Right cardiac atrium (tissue), 5 donors: Measurements from ENCODE around the gene GPX3. TPM values are rescaled to one million over a fixed set of nuclear protein-coding genes. Genes with fewer than 3 reads are reported as not detected.

Source experiments
- ATAC-seq, 2 donors: fragments of 200-7000 bp; cut with Tn5 transposase; one replicate each; pipeline versions ENCODE4 v1.8.0 to v1.9.1; 2020; ENCODE audit warnings: moderate library complexity in 2 of 2, mild to moderate bottlenecking in 1 of 2
- DNase-seq, 3 donors: peaks; one replicate each; pipeline ENCODE4 v3.0.0-alpha.2; 2020
- H3K27ac ChIP-seq: one replicate; pipeline ENCODE4 v1.5.1; 2013; ENCODE audit warnings: mild to moderate bottlenecking, low read length, control low read depth, moderate library complexity
- H3K27me3 ChIP-seq: one replicate; pipeline ENCODE4 v1.6.1; 2013; ENCODE audit not compliant: control insufficient read depth, insufficient read depth
- H3K4me1 ChIP-seq: one replicate; pipeline ENCODE4 v1.6.1; 2013; ENCODE audit warnings: low read length; ENCODE audit not compliant: control insufficient read depth, insufficient read depth
- H3K4me3 ChIP-seq: one replicate; pipeline ENCODE4 v1.5.1; 2013; ENCODE audit warnings: low read length, control low read depth
- H3K9me3 ChIP-seq: one replicate; pipeline ENCODE4 v1.6.1; 2013; ENCODE audit warnings: low read length; ENCODE audit not compliant: control insufficient read depth
- WGBS: extraction: QIAGEN DNeasy Blood & Tissue Kit; methylation state at CpG from one replicate; pipeline ENCODE4 v1.1.7; 2013; 5-methylcytosine and 5-hydroxymethylcytosine counted together
- intact Hi-C, 4 donors: fragments of 100-400 bp; cut with DNase I; formaldehyde crosslinking; loops; one replicate each; pipeline versions ENCODE4 v1.11.0 to v1.14.0; 2022 to 2023
- polyA plus RNA-seq: library from polyadenylated mRNA; stranded (reverse); fragments of 200-250 nt; gene quantifications from one replicate; pipeline ENCODE4 v1.2.3, GENCODE V29; 2013
- total RNA-seq, 4 donors: library from RNA; stranded (reverse); fragmentation: NEBNext Ultra II Directional; extraction: Animal tissue kit (Norgen Biotek cat#: 25700); gene quantifications; one replicate each; pipeline ENCODE4 v1.2.1, GENCODE V29; 2021
- donor health status: healthy with polysubstance abuse.
- donor health status: DM: no; HTN: yes; CAD: no.
- donor health status: DM: no; HTN: no; CAD: no.
- donor health status: DM: no; HTN: yes; CAD: no; lungs with severe emphysema.
- donor health status: DM: yes; HTN: yes; CAD: no.

The GPX3 gene
- total and polyA plus RNA-seq, 5 donors, result 1,359 to 2,012 (median 1,476) TPM

DNA sequence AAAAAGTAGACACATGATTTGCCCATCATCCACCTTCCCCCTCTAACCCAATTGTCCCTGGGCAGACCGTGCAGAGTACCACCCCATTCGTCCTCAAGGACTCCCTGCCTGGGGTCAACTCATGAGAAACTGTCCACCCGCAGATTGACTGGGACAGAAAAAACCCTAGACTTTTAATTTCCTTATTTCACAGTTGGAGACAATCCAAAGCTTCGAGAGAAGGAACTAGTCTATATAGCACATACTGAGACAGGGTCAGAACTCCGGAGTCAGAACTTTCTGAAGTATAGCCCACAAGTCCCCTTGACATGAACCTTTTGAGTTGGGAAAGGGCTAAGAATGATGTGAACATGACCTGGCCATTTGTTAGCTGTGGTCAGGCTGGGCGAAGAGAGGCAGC lies 7.5 kb upstream of the GPX3 start:
- intact Hi-C loops, result no loop called here
- ATAC-seq, result no peak
- 76% methylated on average over 6 of the region's 6 CpGs for WGBS

DNA sequence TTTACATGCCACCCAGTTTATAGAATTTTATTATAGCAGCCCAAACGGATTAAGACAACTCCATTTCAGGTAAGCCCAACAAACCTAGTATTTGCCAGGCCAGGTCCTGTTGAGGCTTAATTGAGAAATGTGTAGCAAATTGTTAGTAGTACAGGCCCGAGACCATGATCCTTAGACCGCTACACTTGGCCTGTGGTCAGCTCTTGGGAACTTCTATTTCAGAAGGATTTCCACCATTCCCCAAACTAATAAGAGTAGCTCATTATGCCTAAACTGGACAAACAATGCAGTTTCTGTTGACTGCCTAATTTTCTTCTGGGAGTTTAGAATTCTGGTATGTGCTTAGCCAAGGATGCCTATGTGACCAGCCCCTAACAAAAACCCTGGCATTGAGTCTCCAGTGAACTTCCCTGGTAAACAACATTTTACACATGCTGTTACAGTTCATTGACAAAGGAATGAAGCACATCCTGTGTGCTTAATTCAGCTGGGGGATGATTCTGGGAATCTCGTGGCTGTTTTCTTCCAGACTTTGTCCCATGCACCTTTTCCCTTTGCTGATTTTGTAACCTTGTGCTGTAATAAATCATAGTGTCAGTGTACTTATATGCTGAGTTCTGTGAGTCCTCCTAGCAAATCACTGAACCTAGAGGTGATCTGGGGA lies 5.6 kb upstream of the GPX3 start:
- no peaks in the 10 kb centered on the region for H3K9me3 ChIP-seq
- no peak overlapping the region for H3K4me3 ChIP-seq
- DNase-seq (no peak), ATAC-seq (no peak)
- H3K4me1 ChIP-seq, result no peaks in the 10 kb centered on the region
- H3K27me3 ChIP-seq, result no peaks in the 10 kb centered on the region
- whole genome bisulfite sequencing, result 72% methylated on average over 4 of the region's 4 CpGs
- no peak overlapping the region for H3K27ac ChIP-seq
- intact Hi-C loops, result no loop called here

More for the DNA sequence above, 7.5 kb upstream of the GPX3 start:
- no peaks in the 10 kb centered on the region for H3K27me3 ChIP-seq
- no peak overlapping the region for H3K4me3 ChIP-seq
- H3K4me1 ChIP-seq, result peaks cover under 1% of the 10 kb centered on the region
- DNase-seq, result no peak
- no peak overlapping the region for H3K27ac ChIP-seq
- no peaks in the 10 kb centered on the region for H3K9me3 ChIP-seq

DNA sequence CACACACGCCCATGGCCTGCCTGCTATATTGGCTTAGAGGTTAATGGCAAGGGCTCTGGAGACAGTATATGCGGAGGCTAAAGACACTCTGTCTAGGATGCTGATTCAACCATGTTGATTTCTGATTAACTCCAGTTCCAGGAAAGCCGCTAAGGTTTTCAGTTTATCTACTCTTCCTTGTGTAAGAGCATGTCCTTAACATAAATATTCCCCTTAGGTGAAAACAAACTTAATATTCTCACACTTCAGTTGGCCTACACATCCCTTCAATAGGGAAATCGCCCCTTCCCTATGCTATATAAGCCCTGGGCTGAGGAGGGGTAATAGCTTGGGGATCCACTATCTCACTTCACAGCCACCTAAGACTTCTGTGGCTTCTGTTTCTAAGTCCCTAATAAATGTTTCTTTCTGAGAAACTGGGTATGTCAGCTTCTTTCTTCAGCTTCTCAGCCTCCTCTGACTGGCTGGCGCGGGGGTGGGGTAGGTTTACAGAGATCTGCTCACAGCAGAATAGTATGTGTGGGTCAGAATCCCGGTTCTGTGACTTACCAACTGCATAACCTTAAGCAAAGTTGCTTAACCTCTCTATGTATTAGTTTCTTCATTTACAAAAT lies 4.3 kb upstream of the GPX3 start:
- no peaks in the 10 kb centered on the region for H3K4me1 ChIP-seq
- peak overlapping the region; percentile 25 for H3K27ac ChIP-seq
- DNase-seq (no peak), ATAC-seq (no peak)
- H3K9me3 ChIP-seq, result no peaks in the 10 kb centered on the region
- 90% methylated on average over 7 of the region's 7 CpGs for WGBS
- intact Hi-C loops, result no loop called here
- no peak overlapping the region for H3K4me3 ChIP-seq
- no peaks in the 10 kb centered on the region for H3K27me3 ChIP-seq

DNA sequence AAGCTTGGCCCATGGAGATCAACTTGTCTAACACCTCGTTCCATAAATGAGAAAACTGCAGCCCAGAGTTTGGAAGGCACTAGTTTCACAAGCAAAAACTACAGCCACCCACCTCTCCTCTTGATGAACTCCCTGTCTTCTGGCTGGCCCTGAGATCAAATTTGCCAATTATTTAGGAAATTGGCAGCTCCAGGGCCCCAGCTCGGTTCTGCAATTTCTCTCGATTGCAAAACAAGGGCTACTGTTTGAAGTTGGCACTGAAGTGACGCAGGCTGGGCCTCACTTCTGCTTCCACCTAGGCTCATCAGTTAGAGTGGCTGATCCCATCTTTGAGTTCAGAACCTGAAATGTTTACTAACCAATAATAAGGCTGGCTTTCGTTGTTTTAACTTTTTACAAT lies 3.7 kb upstream of the GPX3 start:
- H3K27me3 ChIP-seq, result no peaks in the 10 kb centered on the region
- WGBS, result 59% methylated on average over 5 of the region's 5 CpGs
- peak; percentile 55 to 81 (median 72) for DNase-seq
- no peak overlapping the region for H3K4me3 ChIP-seq
- no peak overlapping the region for H3K27ac ChIP-seq
- H3K9me3 ChIP-seq, result no peaks in the 10 kb centered on the region
- no peaks in the 10 kb centered on the region for H3K4me1 ChIP-seq
- intact Hi-C loops, result no loop called here
- no peak for ATAC-seq

DNA sequence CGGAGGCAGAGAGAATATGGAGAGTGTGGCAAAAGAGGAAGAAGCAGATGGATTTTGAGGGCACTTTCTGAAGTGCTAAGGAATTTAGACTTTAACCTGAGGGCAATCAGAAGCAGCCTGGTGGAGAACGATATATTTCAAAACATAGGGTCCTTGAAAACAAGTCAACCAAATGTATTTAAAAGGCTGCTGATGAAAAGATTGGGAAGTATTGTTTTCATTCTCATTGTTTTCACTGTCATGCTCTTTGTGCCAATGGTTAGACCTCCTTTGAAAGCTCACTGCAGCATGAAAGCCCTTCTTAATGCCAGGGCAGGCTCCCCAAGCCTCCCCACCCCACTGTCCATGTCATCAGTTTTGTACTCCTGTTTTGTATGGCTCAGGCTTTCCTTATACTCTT lies 2.5 kb upstream of the GPX3 start:
- no peaks in the 10 kb centered on the region for H3K27me3 ChIP-seq
- no peaks in the 10 kb centered on the region for H3K4me1 ChIP-seq
- 95% methylated on average over 2 of the region's 2 CpGs for WGBS
- DNase-seq (no peak), ATAC-seq (no peak)
- intact Hi-C loops, result no loop called here
- H3K4me3 ChIP-seq, result no peak overlapping the region
- H3K9me3 ChIP-seq, result no peaks in the 10 kb centered on the region
- H3K27ac ChIP-seq, result no peak overlapping the region

DNA sequence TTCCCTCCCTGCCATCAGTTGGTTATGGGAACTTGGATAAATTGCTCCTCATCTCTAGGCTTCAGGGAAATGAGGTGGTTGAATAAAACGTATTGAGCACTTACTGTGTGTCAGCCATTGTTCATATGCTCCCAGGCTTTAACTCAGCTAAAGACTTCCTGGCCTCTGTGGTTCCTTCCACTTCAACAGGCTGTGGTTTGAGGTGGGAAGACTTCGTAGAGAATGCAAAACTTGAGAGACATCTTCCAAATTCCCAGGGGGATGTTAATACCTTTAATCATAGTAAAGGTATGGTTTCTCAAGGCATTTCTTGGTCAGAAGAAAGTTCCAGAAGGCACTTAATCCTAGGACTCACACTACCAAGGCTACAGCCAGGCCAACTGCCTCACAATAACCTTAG lies 1.5 kb upstream of the GPX3 start:
- no peak overlapping the region for H3K4me3 ChIP-seq
- H3K9me3 ChIP-seq, result no peaks in the 10 kb centered on the region
- ATAC-seq, result no peak
- H3K4me1 ChIP-seq, result peaks cover 4% of the 10 kb centered on the region
- WGBS, result 78% methylated on average over 2 of the region's 2 CpGs
- intact Hi-C loops, result no loop called here
- no peak overlapping the region for H3K27ac ChIP-seq
- no peak for DNase-seq
- no peaks in the 10 kb centered on the region for H3K27me3 ChIP-seq

DNA sequence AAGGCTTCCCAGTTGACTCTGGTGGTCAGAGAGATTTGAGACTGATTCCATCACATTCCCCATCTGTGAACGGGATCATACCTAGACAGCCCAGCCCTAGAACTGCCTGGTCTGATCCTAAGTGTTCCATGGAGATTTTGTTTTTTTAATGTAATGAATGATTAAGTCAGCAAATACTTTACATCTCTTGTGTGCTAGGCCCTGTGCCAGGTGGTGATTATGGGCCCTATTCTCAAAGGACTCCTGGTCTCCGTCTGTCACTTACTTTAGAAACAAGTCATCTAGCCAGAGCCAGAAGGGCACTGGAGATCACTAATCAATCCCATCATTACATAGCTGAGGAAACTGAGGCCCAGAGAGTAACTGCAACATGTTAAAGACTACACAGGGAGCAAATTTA lies 1.1 kb upstream of the GPX3 start:
- no peak overlapping the region for H3K4me3 ChIP-seq
- intact Hi-C loops, result no loop called here
- DNase-seq (no peak), ATAC-seq (no peak)
- no peak overlapping the region for H3K27ac ChIP-seq
- peaks cover 9% of the 10 kb centered on the region for H3K4me1 ChIP-seq
- no peaks in the 10 kb centered on the region for H3K9me3 ChIP-seq
- WGBS, result 71% methylated on average over 2 of the region's 2 CpGs
- no peaks in the 10 kb centered on the region for H3K27me3 ChIP-seq

DNA sequence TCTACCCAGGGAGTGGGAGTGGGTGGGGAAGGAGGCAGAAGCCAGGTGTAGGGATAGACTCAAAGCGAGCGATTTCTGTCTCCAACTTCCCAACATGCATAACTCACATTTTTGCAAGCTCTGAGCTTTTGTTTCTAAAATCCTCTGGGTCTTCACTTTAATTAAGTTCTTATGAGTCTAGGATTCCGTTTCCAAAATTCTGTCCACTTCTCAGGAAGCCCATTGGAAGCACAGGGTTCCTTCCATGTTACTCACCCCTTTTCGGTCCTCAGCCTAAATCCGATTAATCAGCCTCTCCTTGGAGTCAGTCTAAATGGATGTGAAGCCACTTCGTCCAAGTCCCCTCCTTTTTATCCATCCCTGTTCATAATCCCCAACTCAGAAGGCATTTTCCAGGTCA lies 1.4 kb downstream of the GPX3 start:
- Histone ChIP-seq H3K27ac (peak overlapping the region; percentile 93), H3K27me3 (no peaks in the 10 kb centered on the region), H3K4me1 (peaks cover 26% of the 10 kb centered on the region), H3K4me3 (peak overlapping the region; percentile 68), H3K9me3 (no peaks in the 10 kb centered on the region)
- intact Hi-C loops, result no loop called here
- DNase-seq, result no peak
- WGBS, result 71% methylated on average over 6 of the region's 6 CpGs
- no peak for ATAC-seq

DNA sequence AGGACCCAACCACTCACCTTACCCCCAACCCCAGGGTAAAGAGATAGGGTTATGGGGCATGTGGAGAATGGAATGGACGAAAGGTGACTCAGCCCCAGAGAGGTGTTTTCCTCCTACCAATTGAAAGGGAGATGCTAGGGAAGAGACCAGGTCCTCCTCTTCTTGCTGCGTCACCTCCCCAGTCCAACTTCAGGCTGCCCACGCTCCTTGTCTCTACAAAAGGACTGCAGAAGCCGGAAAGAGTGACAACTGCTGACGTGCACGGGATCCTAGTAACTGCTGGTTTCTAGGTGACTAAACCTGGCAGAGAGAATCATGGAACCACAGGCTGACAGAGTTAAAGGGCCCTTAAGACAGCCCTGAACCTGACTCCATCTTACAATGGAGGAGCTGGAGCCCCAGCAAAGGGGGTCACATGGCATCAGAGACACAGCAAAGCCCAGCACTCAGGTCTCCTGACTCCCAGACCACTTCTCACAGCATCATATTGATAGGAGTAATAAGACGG lies 2.2 kb downstream of the GPX3 start:
- peak overlapping the region; percentile 93 for H3K27ac ChIP-seq
- ATAC-seq (peak; percentile 1 to 49), DNase-seq (peak in 2 of 3 donors; percentile 48 to 65)
- no peaks in the 10 kb centered on the region for H3K27me3 ChIP-seq
- no peaks in the 10 kb centered on the region for H3K9me3 ChIP-seq
- peak overlapping the region; percentile 68 for H3K4me3 ChIP-seq
- intact Hi-C loops, result no loop called here
- H3K4me1 ChIP-seq, result peaks cover 31% of the 10 kb centered on the region
- 50% methylated on average over 7 of the region's 7 CpGs for WGBS

DNA sequence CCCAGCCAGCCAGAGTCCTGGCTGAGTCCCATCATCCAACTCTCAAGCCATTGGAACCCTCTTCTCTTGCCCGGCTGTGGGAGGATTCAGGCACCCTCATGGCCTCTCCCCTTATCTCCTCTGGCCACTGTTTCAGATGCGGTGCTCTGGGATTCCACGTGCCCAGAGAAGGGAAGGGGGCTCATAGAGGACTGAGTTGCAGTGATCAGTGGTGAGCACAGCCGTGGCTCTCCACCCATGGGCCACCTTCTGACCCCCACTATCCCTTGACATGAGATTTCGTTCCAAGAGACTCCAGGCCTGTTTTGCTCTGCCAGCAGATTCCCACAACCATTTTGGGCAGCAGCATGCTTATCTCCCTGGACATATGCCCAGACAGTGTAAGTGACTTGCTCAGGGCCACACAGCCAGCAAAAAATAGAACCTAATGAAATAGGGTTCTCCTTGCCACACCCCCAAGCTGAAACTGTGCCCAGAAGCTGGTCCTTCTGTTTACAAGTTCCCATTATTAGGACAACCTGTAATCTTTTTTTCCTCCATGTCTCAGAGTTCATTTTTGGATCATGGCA lies 2.7 kb downstream of the GPX3 start:
- peak; percentile 85 to 91 (median 86) for DNase-seq
- Histone ChIP-seq H3K27ac (peak overlapping the region; percentile 93), H3K9me3 (no peaks in the 10 kb centered on the region), H3K4me3 (peak overlapping the region; percentile 68), H3K4me1 (peaks cover 36% of the 10 kb centered on the region), H3K27me3 (no peaks in the 10 kb centered on the region)
- peak; percentile 53 to 66 for ATAC-seq
- intact Hi-C loops, result no loop called here
- WGBS, result 15% methylated on average over 5 of the region's 5 CpGs

DNA sequence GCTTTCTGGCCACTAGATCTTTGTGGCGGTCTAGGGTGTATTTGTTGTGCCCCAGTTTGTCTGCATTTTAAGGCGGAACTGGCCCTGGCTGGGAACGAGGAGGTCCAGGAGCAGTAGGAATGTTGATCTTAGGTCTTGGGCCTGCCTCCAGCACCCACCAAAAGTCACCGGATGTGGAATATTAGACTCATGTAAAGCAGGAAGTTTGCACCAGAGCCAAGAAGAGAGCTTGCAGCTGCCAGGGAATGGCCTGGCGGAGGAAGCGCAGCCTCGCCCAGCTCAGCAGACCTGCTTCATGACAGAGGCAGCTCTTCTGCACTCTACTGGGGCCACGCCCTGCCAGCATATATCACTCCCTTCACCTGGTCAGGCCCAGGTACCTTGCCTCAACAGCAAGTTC lies 3.3 kb downstream of the GPX3 start:
- Histone ChIP-seq H3K9me3 (no peaks in the 10 kb centered on the region), H3K4me1 (peaks cover 39% of the 10 kb centered on the region), H3K27me3 (no peaks in the 10 kb centered on the region), H3K4me3 (peak overlapping the region; percentile 68), H3K27ac (peak overlapping the region; percentile 93)
- DNase-seq (peak; percentile 77 to 90 (median 88)), ATAC-seq (peak; percentile 44 to 69)
- WGBS, result 18% methylated on average over 8 of the region's 8 CpGs
- intact Hi-C loops, result no loop called here
